Vagina (tissue), 2 donors: Measurements from ENCODE around the gene OGG1. TPM values are rescaled to one million over a fixed set of nuclear protein-coding genes. Genes with fewer than 3 reads are reported as not detected.

ENCODE experiments used
- DNase-seq, 2 donors: peaks; one replicate each; pipeline ENCODE4 v3.0.0-alpha.2; 2017; ENCODE audit errors: extremely low spot score in 2 of 2
- H3K27ac ChIP-seq: fragments of 200-600 bp; sonication (generic); one replicate; pipeline ENCODE4 v1.5.1; 2019
- H3K27me3 ChIP-seq: fragments of 200-600 bp; sonication (generic); one replicate; pipeline ENCODE4 v1.5.1; 2019
- H3K36me3 ChIP-seq, 2 donors: fragments of 200-600 bp; sonication (generic); one replicate each; pipeline ENCODE4 v1.5.1; 2017 to 2019
- H3K4me1 ChIP-seq: fragments of 200-600 bp; sonication (generic); one replicate; pipeline ENCODE4 v1.5.1; 2019
- H3K4me3 ChIP-seq, 2 donors: fragments of 200-600 bp; sonication (generic); 1 replicate in 1 of 2; 2 replicates in 1 of 2; pipeline ENCODE4 v1.5.1; 2016 to 2019
- H3K9me3 ChIP-seq: fragments of 200-600 bp; sonication (generic); one replicate; pipeline ENCODE4 v1.5.1; 2019
- POLR2A ChIP-seq, 2 donors: fragments of 450-650 bp; IDR thresholded peaks; one replicate each; pipeline ENCODE4 v1.6.1; 2017; ENCODE audit warnings: antibody characterized with exemption in 2 of 2, mild to moderate bottlenecking in 2 of 2, moderate library complexity in 2 of 2
- POLR2AphosphoS5 ChIP-seq, 2 donors: sonication (generic); formaldehyde crosslinking; IDR thresholded peaks; one replicate each; pipeline ENCODE4 v1.9.0; 2017; ENCODE audit warnings: antibody characterized with exemption in 2 of 2, mild to moderate bottlenecking in 2 of 2, low read depth in 1 of 2; ENCODE audit not compliant: insufficient read depth in 1 of 2
- intact Hi-C: fragments of 100-400 bp; cut with DNase I; formaldehyde crosslinking; loops from one replicate; pipeline ENCODE4 v1.15.1; 2023
- total RNA-seq: library from RNA; depleted of rRNA; stranded (reverse); fragments of >200 nt; gene quantifications from one replicate; pipeline ENCODE4 v1.2.3, GENCODE V29; 2016
- TF ChIP-seq, protein P1 (sequence below), 3 experiments: fragments of 450-650 bp in 2 of 3; fragments of 200-600 bp in 1 of 3; sonication (generic) in 1 of 3; IDR thresholded peaks; one replicate each; pipeline ENCODE4 v1.5.1; 2017 to 2019; ENCODE audit warnings: antibody characterized with exemption in 3 of 3, mild to moderate bottlenecking in 2 of 3, moderate library complexity in 2 of 3

The OGG1 gene
- total RNA-seq, 1 donor from 2014 or later = 51.6 TPM

- no peak for DNase-seq
- H3K27me3 ChIP-seq = no peaks in the 10 kb centered on the region
- H3K4me1 ChIP-seq = peaks cover 10% of the 10 kb centered on the region
- TF ChIP-seq POLR2A (IDR thresholded peaks at IDR 0.05) (no peak), POLR2AphosphoS5 (IDR thresholded peaks at IDR 0.05; ENCODE audit: insufficient read depth in 1 of 2, low read depth in 1 of 2) (no peak)
- TF ChIP-seq, protein P1, sequence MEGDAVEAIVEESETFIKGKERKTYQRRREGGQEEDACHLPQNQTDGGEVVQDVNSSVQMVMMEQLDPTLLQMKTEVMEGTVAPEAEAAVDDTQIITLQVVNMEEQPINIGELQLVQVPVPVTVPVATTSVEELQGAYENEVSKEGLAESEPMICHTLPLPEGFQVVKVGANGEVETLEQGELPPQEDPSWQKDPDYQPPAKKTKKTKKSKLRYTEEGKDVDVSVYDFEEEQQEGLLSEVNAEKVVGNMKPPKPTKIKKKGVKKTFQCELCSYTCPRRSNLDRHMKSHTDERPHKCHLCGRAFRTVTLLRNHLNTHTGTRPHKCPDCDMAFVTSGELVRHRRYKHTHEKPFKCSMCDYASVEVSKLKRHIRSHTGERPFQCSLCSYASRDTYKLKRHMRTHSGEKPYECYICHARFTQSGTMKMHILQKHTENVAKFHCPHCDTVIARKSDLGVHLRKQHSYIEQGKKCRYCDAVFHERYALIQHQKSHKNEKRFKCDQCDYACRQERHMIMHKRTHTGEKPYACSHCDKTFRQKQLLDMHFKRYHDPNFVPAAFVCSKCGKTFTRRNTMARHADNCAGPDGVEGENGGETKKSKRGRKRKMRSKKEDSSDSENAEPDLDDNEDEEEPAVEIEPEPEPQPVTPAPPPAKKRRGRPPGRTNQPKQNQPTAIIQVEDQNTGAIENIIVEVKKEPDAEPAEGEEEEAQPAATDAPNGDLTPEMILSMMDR (IDR thresholded peaks at IDR 0.05) = no peak
- peaks cover 0 to 38% of the 10 kb centered on the region in 2 donors for H3K36me3 ChIP-seq
- no peak overlapping the region for H3K4me3 ChIP-seq
- no peaks in the 10 kb centered on the region for H3K9me3 ChIP-seq
- intact Hi-C loops = no loop called here
- no peak overlapping the region for H3K27ac ChIP-seq
Measured at GRCh38 chr3:9757427-9757826, 7.7 kb downstream of the OGG1 start.

DNA sequence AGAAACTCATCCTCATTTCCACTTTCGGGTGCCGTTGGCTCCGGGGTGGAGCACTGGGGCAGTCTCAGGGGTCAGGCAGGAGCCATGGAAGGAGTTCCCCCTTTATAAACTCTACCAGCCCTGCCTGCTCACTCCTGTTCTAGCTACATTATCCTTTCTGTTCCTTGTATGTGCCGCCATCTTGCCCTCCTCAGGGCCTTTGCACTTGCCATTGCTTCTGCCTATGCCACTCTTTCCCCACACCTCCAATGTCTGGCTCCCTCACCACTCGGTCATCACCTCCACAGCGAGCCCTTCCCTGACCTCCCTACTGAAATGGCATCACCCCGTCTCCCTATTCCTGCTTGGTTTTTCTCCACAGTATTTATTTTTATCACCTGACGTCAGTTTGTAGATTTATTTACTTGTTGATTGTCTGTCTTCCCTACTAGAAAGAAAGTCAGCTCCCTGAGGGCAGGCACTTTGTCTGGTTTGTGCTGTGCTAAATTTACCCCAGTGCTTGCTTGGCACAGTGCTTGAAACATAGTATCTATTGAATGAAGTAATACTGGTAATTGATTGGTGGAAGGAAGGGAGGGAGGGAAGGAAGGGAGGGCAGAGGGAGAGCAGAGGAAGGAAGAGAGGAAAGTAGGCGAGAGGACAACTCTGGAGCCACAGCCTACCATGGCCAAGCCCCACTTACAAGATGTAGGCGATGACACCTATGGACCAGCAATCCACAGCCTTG is 11.2 kb downstream of the OGG1 start:
- Histone ChIP-seq H3K4me3 (no peak overlapping the region), H3K4me1 (no peaks in the 10 kb centered on the region), H3K27me3 (no peaks in the 10 kb centered on the region), H3K36me3 (peaks cover 0 to 32% of the 10 kb centered on the region in 2 donors), H3K27ac (no peak overlapping the region), H3K9me3 (no peaks in the 10 kb centered on the region)
- no peak for DNase-seq
- TF ChIP-seq, protein P1 (IDR thresholded peaks at IDR 0.05) = no peak
- no peak for TF ChIP-seq POLR2A (IDR thresholded peaks at IDR 0.05)
- TF ChIP-seq POLR2AphosphoS5 (IDR thresholded peaks at IDR 0.05; ENCODE audit: insufficient read depth in 1 of 2, low read depth in 1 of 2) = no peak
- intact Hi-C loops = no loop called here

GRCh38 chr3:9761919-9762318 is 12.2 kb downstream of the OGG1 start:
- H3K4me3 ChIP-seq = no peak overlapping the region
- no peaks in the 10 kb centered on the region for H3K27me3 ChIP-seq
- peaks cover 0 to 23% of the 10 kb centered on the region in 2 donors for H3K36me3 ChIP-seq
- H3K9me3 ChIP-seq = no peaks in the 10 kb centered on the region
- H3K4me1 ChIP-seq = no peaks in the 10 kb centered on the region
- H3K27ac ChIP-seq = no peak overlapping the region
- intact Hi-C loops = no loop called here
- TF ChIP-seq POLR2A (IDR thresholded peaks at IDR 0.05) = no peak
- TF ChIP-seq, protein P1 (IDR thresholded peaks at IDR 0.05) = no peak
- DNase-seq = no peak

GRCh38 chr3:9762871-9763270 is 13.1 kb downstream of the OGG1 start:
- Histone ChIP-seq H3K27me3 (no peaks in the 10 kb centered on the region), H3K9me3 (no peaks in the 10 kb centered on the region), H3K36me3 (peaks cover 0 to 13% of the 10 kb centered on the region in 2 donors), H3K4me1 (peaks cover 5% of the 10 kb centered on the region), H3K4me3 (no peak overlapping the region), H3K27ac (no peak overlapping the region)
- TF ChIP-seq, protein P1 (IDR thresholded peaks at IDR 0.05) = no peak
- no peak for TF ChIP-seq POLR2A (IDR thresholded peaks at IDR 0.05)
- intact Hi-C loops = no loop called here
- DNase-seq = no peak

DNA sequence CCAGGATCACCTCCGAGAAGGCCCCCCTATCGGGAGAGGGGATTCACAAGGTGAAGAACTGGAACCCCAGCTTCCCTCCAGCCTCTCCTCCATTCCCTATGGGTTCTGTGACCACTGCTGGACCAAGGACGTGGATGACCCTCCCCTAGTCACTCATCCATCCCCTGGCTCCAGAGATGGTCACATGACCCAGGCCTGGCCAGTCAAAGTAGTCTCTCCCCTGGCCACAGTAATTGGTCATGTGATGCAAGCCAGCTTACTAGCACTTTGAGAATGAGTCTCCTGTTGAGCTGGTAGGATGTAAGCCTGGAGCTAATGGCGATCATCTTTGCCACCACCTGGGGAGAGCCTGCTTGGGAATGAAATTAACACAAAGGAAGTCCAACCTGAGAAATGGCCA is 16.1 kb downstream of the OGG1 start:
- H3K4me1 ChIP-seq = peaks cover 35% of the 10 kb centered on the region
- no peaks in the 10 kb centered on the region for H3K36me3 ChIP-seq
- no peaks in the 10 kb centered on the region for H3K9me3 ChIP-seq
- no peaks in the 10 kb centered on the region for H3K27me3 ChIP-seq
- no peak for DNase-seq
- H3K27ac ChIP-seq = no peak overlapping the region
- intact Hi-C loops = no loop called here
- TF ChIP-seq POLR2AphosphoS5 (IDR thresholded peaks at IDR 0.05; ENCODE audit: insufficient read depth in 1 of 2, low read depth in 1 of 2) (no peak), POLR2A (IDR thresholded peaks at IDR 0.05) (no peak)
- TF ChIP-seq, protein P1 (IDR thresholded peaks at IDR 0.05) = no peak
- no peak overlapping the region for H3K4me3 ChIP-seq
